ENCODE results near the gene PCNX3. TPM values are rescaled to one million over a fixed set of nuclear protein-coding genes. Genes with fewer than 3 reads are reported as not detected.

The PCNX3 gene
- total RNA-seq, 4 donors from 2014 or later, result 21.0 to 53.4 (median 29.8) TPM

- peaks cover 0 to 78% (median 15%) of the 10 kb centered on the region in 3 donors for H3K36me3 ChIP-seq
- peak overlapping the region; percentile 91 to 93 (median 92) for H3K27ac ChIP-seq
- H3K27me3 ChIP-seq, result no peaks in the 10 kb centered on the region
- TF ChIP-seq CTCF (IDR thresholded peaks at IDR 0.05), result no peak
- TF ChIP-seq EP300 (IDR thresholded peaks at IDR 0.05), result no peak
- TF ChIP-seq POLR2A (IDR thresholded peaks at IDR 0.05), result no peak
- no peaks in the 10 kb centered on the region for H3K9me3 ChIP-seq
- H3K4me1 ChIP-seq, result peaks cover 0 to 67% (median 35%) of the 10 kb centered on the region in 4 donors
- 65 to 71% methylated on average over 10 to 16 of the region's 20 CpGs for WGBS, 2 donors
- no peak overlapping the region for H3K4me3 ChIP-seq
- no peak for DNase-seq (ENCODE audit: low spot score in 2 of 2)
These were observed 35.2 kb downstream of the PCNX3 start for GRCh38 chr11:65650547-65651338.

GRCh38 chr11:65651339-65651588, 35.7 kb downstream of the PCNX3 start:
- TF ChIP-seq CTCF (IDR thresholded peaks at IDR 0.05) (no peak), POLR2A (IDR thresholded peaks at IDR 0.05) (no peak), EP300 (IDR thresholded peaks at IDR 0.05) (no peak)
- Histone ChIP-seq H3K4me1 (peaks cover 0 to 67% (median 35%) of the 10 kb centered on the region in 4 donors), H3K36me3 (peaks cover 0 to 78% (median 19%) of the 10 kb centered on the region in 3 donors), H3K9me3 (no peaks in the 10 kb centered on the region), H3K27ac (peak overlapping the region; percentile 91 to 93 (median 92)), H3K4me3 (no peak overlapping the region), H3K27me3 (no peaks in the 10 kb centered on the region)
- WGBS, 2 donors, result 86 to 96% methylated on average over 3 of the region's 3 CpGs
- DNase-seq (ENCODE audit: low spot score in 2 of 2), result no peak

GRCh38 chr11:65651589-65652510, 36.3 kb downstream of the PCNX3 start:
- H3K36me3 ChIP-seq, result peaks cover 0 to 78% (median 25%) of the 10 kb centered on the region in 3 donors
- peak overlapping the region; percentile 91 to 93 (median 92) for H3K27ac ChIP-seq
- peak overlapping the region; percentile 41 to 67 (median 54) for H3K4me3 ChIP-seq
- WGBS, 2 donors, result 12 to 13% methylated on average over 25 to 28 of the region's 28 CpGs
- no peak for DNase-seq (ENCODE audit: low spot score in 2 of 2)
- TF ChIP-seq EP300 (IDR thresholded peaks at IDR 0.05) (no peak), POLR2A (IDR thresholded peaks at IDR 0.05) (no peak), CTCF (IDR thresholded peaks at IDR 0.05) (no peak)
- no peaks in the 10 kb centered on the region for H3K27me3 ChIP-seq
- H3K9me3 ChIP-seq, result no peaks in the 10 kb centered on the region
- peaks cover 0 to 65% (median 34%) of the 10 kb centered on the region in 4 donors for H3K4me1 ChIP-seq

GRCh38 chr11:65652511-65653228, 37.1 kb downstream of the PCNX3 start:
- Histone ChIP-seq H3K36me3 (peaks cover 0 to 78% (median 34%) of the 10 kb centered on the region in 3 donors), H3K27me3 (no peaks in the 10 kb centered on the region), H3K9me3 (no peaks in the 10 kb centered on the region), H3K4me3 (peak overlapping the region; percentile 41 to 67 (median 54)), H3K27ac (peak overlapping the region; percentile 91 to 93 (median 92)), H3K4me1 (peaks cover 0 to 59% (median 32%) of the 10 kb centered on the region in 4 donors)
- 0% methylated on average over 40 to 47 of the region's 68 CpGs for WGBS, 2 donors
- peak; percentile 85 to 87 for DNase-seq (ENCODE audit: low spot score in 2 of 2)
- TF ChIP-seq CTCF (IDR thresholded peaks at IDR 0.05), result peak in 2 of 5 experiments; percentile 53 to 66
- TF ChIP-seq POLR2A (IDR thresholded peaks at IDR 0.05), result peak; percentile 50 to 76
- peak; percentile 92 to 95 for TF ChIP-seq EP300 (IDR thresholded peaks at IDR 0.05)
